Measurements from ENCODE around the gene CAMTA1.

Gene CAMTA1

DNA sequence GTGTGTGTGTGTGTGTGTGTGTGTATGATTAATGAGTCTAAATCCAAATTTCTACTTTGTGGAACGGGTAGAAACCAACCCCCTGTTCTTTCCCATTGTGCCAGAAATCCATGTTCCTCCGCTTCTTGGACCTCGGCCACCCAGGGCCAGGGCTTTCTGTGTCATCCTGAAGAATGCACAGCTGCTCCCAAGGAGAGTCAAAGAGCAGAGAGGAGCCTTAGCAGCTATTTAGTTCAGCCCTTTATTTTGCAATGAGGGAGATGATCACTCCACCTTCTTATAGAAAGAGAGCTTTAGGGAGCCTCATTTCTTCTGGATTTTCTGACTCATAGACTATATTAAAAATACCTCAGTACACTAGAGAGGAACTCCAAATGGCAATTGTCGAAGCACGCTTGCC lies 496.6 kb downstream of the CAMTA1 start:
- no peak for DNase-seq
- no peaks in the 10 kb centered on the region for H3K27me3 ChIP-seq (ENCODE audit: insufficient read depth, low read length, poor library complexity)

DNA sequence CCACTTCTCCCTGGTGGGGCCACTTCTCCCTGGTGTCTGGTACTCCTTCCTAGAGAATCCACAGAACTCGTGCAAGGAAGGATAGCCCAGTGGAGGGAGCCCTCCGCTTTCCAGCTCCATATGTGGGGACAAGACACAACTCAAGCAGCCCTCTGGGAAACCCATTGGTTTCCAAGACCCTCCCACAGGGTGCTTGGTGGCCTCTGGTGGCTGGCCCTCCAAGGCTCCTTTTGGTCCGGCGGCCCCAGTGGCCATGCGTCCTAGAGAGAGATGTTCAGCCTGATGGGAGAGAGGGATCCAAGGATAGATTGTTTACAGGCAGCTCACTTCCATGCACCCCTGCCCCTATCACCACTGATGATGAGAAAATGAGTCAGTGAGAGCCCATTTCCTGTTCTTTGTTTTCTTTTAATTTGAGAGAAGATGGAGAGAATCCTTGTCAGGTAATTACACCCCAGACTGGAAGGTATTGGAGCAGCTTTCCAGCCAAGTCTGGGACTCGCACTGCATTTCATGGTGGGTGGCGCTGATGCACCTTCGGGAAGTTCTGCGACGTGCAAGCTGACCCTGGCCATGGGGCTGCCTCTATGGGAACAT lies 499.7 kb downstream of the CAMTA1 start:
- no peak for ATAC-seq (ENCODE audit: insufficient read depth, low read depth)

More for the DNA sequence above, 496.6 kb downstream of the CAMTA1 start:
- TF ChIP-seq CTCF (IDR thresholded peaks at IDR 0.05; ENCODE audit: borderline replicate concordance, extremely low read depth, low read length, poor library complexity, severe bottlenecking) (no peak), EZH2 (IDR thresholded peaks at IDR 0.05; ENCODE audit: borderline replicate concordance, low read depth, low read length, severe bottlenecking) (no peak)
- H3K4me3 ChIP-seq (ENCODE audit: low read depth in 1 of 2, low read length in 2 of 2) = no peak overlapping the region
- H3K36me3 ChIP-seq (ENCODE audit: insufficient read depth, low read length) = no peaks in the 10 kb centered on the region
- no peak for ATAC-seq (ENCODE audit: insufficient read depth, low read depth)
- H3K4me1 ChIP-seq (ENCODE audit: insufficient read depth, low read length) = no peaks in the 10 kb centered on the region
- H3K79me2 ChIP-seq (ENCODE audit: insufficient read depth, low read length) = no peaks in the 10 kb centered on the region
- H2AFZ ChIP-seq (ENCODE audit: low read depth, low read length) = no peak overlapping the region
- no peaks in the 10 kb centered on the region for H4K20me1 ChIP-seq (ENCODE audit: insufficient read depth, low read length)
- H3K4me2 ChIP-seq (ENCODE audit: insufficient read depth, low read length) = no peak overlapping the region
- H3K27ac ChIP-seq (ENCODE audit: low read length) = no peak overlapping the region
- H3K9ac ChIP-seq (ENCODE audit: low read depth, low read length) = no peak overlapping the region
- no peaks in the 10 kb centered on the region for H3K9me3 ChIP-seq (ENCODE audit: insufficient read depth, low read length, severe bottlenecking)

GRCh38 chr1:7285856-7286454 lies 500.7 kb downstream of the CAMTA1 start:
- no peak for TF ChIP-seq CTCF (IDR thresholded peaks at IDR 0.05; ENCODE audit: borderline replicate concordance, extremely low read depth, low read length, poor library complexity, severe bottlenecking)
- TF ChIP-seq EZH2 (IDR thresholded peaks at IDR 0.05; ENCODE audit: borderline replicate concordance, low read depth, low read length, severe bottlenecking) = no peak
- H2AFZ ChIP-seq (ENCODE audit: low read depth, low read length) = no peak overlapping the region
- peaks cover 3% of the 10 kb centered on the region for H3K27me3 ChIP-seq (ENCODE audit: insufficient read depth, low read length, poor library complexity)
- DNase-seq (no peak), ATAC-seq (ENCODE audit: insufficient read depth, low read depth) (no peak)
- no peak overlapping the region for H3K9ac ChIP-seq (ENCODE audit: low read depth, low read length)
- H3K9me3 ChIP-seq (ENCODE audit: insufficient read depth, low read length, severe bottlenecking) = no peaks in the 10 kb centered on the region
- H3K27ac ChIP-seq (ENCODE audit: low read length) = no peak overlapping the region
- no peak overlapping the region for H3K4me3 ChIP-seq (ENCODE audit: low read depth in 1 of 2, low read length in 2 of 2)
- no peaks in the 10 kb centered on the region for H3K79me2 ChIP-seq (ENCODE audit: insufficient read depth, low read length)
- H3K4me1 ChIP-seq (ENCODE audit: insufficient read depth, low read length) = no peaks in the 10 kb centered on the region
- no peaks in the 10 kb centered on the region for H3K36me3 ChIP-seq (ENCODE audit: insufficient read depth, low read length)
- H3K4me2 ChIP-seq (ENCODE audit: insufficient read depth, low read length) = no peak overlapping the region
- no peaks in the 10 kb centered on the region for H4K20me1 ChIP-seq (ENCODE audit: insufficient read depth, low read length)

More for the DNA sequence above, 499.7 kb downstream of the CAMTA1 start:
- Histone ChIP-seq H3K4me3 (ENCODE audit: low read depth in 1 of 2, low read length in 2 of 2) (no peak overlapping the region), H2AFZ (ENCODE audit: low read depth, low read length) (no peak overlapping the region), H3K9ac (ENCODE audit: low read depth, low read length) (no peak overlapping the region), H3K4me1 (ENCODE audit: insufficient read depth, low read length) (no peaks in the 10 kb centered on the region), H4K20me1 (ENCODE audit: insufficient read depth, low read length) (no peaks in the 10 kb centered on the region), H3K27me3 (ENCODE audit: insufficient read depth, low read length, poor library complexity) (peaks cover 3% of the 10 kb centered on the region), H3K9me3 (ENCODE audit: insufficient read depth, low read length, severe bottlenecking) (no peaks in the 10 kb centered on the region), H3K79me2 (ENCODE audit: insufficient read depth, low read length) (no peaks in the 10 kb centered on the region), H3K36me3 (ENCODE audit: insufficient read depth, low read length) (no peaks in the 10 kb centered on the region), H3K27ac (ENCODE audit: low read length) (no peak overlapping the region), H3K4me2 (ENCODE audit: insufficient read depth, low read length) (no peak overlapping the region)
- DNase-seq = no peak
- TF ChIP-seq EZH2 (IDR thresholded peaks at IDR 0.05; ENCODE audit: borderline replicate concordance, low read depth, low read length, severe bottlenecking) = no peak
- TF ChIP-seq CTCF (IDR thresholded peaks at IDR 0.05; ENCODE audit: borderline replicate concordance, extremely low read depth, low read length, poor library complexity, severe bottlenecking) = no peak

Data from DND-41 (cell line).